HCT116 (cell line): ENCODE data around the gene ACAD8.

Source experiments
- EZH2 ChIP-seq: fragments of 200-600 bp; sonication (generic); IDR thresholded peaks from 2 replicates; pipeline ENCODE4 v1.6.1; 2017; ENCODE audit warnings: antibody characterized with exemption, mixed run types
- EZH2phosphoT487 ChIP-seq: fragments of 200-600 bp; IDR thresholded peaks from 2 replicates; pipeline ENCODE4 v1.6.1; 2018; ENCODE audit warnings: antibody characterized with exemption, borderline replicate concordance
- RAD21 ChIP-seq: IDR thresholded peaks from 2 replicates; pipeline ENCODE4 v1.6.1; 2012; ENCODE audit warnings: low read depth, mild to moderate bottlenecking

DNA sequence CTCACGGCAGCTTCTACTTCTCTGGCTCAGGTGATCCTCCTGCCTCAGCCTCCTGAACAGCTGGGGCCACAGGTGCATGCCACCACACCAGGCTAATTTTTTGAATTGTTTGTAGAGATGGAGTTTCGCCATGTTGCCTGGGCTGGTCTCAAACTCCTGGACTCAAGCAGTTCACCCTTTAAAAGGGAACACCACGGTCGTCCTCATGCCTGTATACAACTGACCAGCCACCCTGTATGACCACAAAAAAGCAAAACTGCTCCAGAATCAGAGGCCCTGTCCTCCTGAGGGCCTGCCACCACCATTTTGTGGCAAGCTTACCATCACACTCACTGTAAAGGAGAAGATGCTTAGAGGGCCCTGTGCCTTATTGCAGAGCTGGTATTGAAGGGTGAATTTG is 25.0 kb downstream of the ACAD8 start:
- TF ChIP-seq RAD21 (no peak), EZH2phosphoT487 (no peak), EZH2 (no peak)
